Naive thymus-derived CD4-positive, alpha-beta T cell (primary cell): Measurements from ENCODE around the gene PARM1. TPM values are rescaled to one million over a fixed set of nuclear protein-coding genes. Genes with fewer than 3 reads are reported as not detected.
"Not testable (repeated sequence)": the region's sequence is repeated elsewhere in the genome, so short reads cannot be mapped to it uniquely, and the experiment has no call there.

Source experiments
- ATAC-seq: fragments of 150-1000 bp; cut with Tn5 transposase; 2 replicates; pipeline ENCODE4 v1.10.0; 2021; ENCODE audit warnings: mild to moderate bottlenecking, moderate library complexity
- CTCF ChIA-PET: fragments of 350-600 bp; sonication (Branson Sonifier 250); formaldehyde crosslinking; loops from one replicate; lab custom pipeline; 2021; ENCODE audit warnings: antibody characterized with exemption; lab: Charles Lee
- POLR2A ChIA-PET: fragments of 350-600 bp; sonication (Branson Sonifier 250); formaldehyde crosslinking; loops from one replicate; lab custom pipeline; 2021; ENCODE audit warnings: antibody characterized with exemption, inconsistent platforms; lab: Charles Lee
- DNase-seq, 9 donors: peaks; one replicate each; pipeline versions ENCODE4 v3.0.0 to v3.0.0-alpha.2; 2020 to 2022; ENCODE audit warnings: mixed read lengths in 1 of 9
- H3K27ac ChIP-seq: one replicate; pipeline ENCODE4 v1.7.0; 2013; ENCODE audit warnings: mild to moderate bottlenecking, low read depth, low read length, moderate library complexity
- H3K27me3 ChIP-seq, 2 donors: one replicate each; pipeline ENCODE4 v1.7.0; 2013; ENCODE audit warnings: low read length in 2 of 2, mild to moderate bottlenecking in 2 of 2, moderate library complexity in 2 of 2; ENCODE audit not compliant: control insufficient read depth in 2 of 2, insufficient read depth in 2 of 2
- H3K36me3 ChIP-seq, 3 experiments: 1 replicate in 2 of 3; 2 replicates in 1 of 3; pipeline ENCODE4 v1.7.0; 2013; ENCODE audit warnings: low read length in 3 of 3, mild to moderate bottlenecking in 3 of 3, moderate library complexity in 1 of 3; ENCODE audit not compliant: insufficient read depth in 3 of 3, control insufficient read depth in 2 of 3
- H3K4me1 ChIP-seq, 2 donors: one replicate each; pipeline ENCODE4 v1.7.0; 2013; ENCODE audit warnings: low read length in 2 of 2, mild to moderate bottlenecking in 2 of 2, moderate library complexity in 1 of 2; ENCODE audit not compliant: control insufficient read depth in 2 of 2, insufficient read depth in 2 of 2
- H3K4me3 ChIP-seq: 2 replicates; pipeline ENCODE4 v1.7.0; 2013; ENCODE audit warnings: mild to moderate bottlenecking, low read length
- H3K9me3 ChIP-seq, 3 experiments: 1 replicate in 2 of 3; 2 replicates in 1 of 3; pipeline ENCODE4 v1.7.0; 2013; ENCODE audit warnings: low read length in 3 of 3; ENCODE audit not compliant: control insufficient read depth in 2 of 3
- H3K27ac Mint-ChIP-seq, 9 donors: one replicate each; pipeline ENCODE4 v1.8.0; 2020 to 2022; ENCODE audit warnings: mixed read lengths in 9 of 9, mild to moderate bottlenecking in 8 of 9, moderate library complexity in 5 of 9, inconsistent platforms in 2 of 9
- H3K27me3 Mint-ChIP-seq, 5 donors: one replicate each; pipeline ENCODE4 v1.8.0; 2021 to 2022; ENCODE audit warnings: mixed read lengths in 5 of 5, mild to moderate bottlenecking in 1 of 5
- H3K36me3 Mint-ChIP-seq, 5 donors: one replicate each; pipeline ENCODE4 v1.8.0; 2020 to 2022; ENCODE audit warnings: mixed read lengths in 5 of 5, mild to moderate bottlenecking in 3 of 5, inconsistent platforms in 1 of 5
- H3K4me1 Mint-ChIP-seq, 7 donors: one replicate each; pipeline ENCODE4 v1.8.0; 2020 to 2022; ENCODE audit warnings: mixed read lengths in 7 of 7, mild to moderate bottlenecking in 3 of 7, inconsistent platforms in 1 of 7
- H3K4me3 Mint-ChIP-seq, 10 donors: one replicate each; pipeline ENCODE4 v1.8.0; 2020 to 2022; ENCODE audit warnings: mild to moderate bottlenecking in 10 of 10, mixed read lengths in 10 of 10, moderate library complexity in 6 of 10, inconsistent platforms in 2 of 10
- H3K9me3 Mint-ChIP-seq, 11 donors: one replicate each; pipeline ENCODE4 v1.8.0; 2020 to 2022; ENCODE audit warnings: mixed read lengths in 11 of 11, mild to moderate bottlenecking in 4 of 11, inconsistent platforms in 1 of 11, moderate library complexity in 1 of 11
- intact Hi-C, 2 donors: fragments of 100-400 bp; cut with micrococcal nuclease; formaldehyde crosslinking; loops; one replicate each; pipeline ENCODE4 v1.15.1; 2023
- polyA plus RNA-seq, 2 donors: library from polyadenylated mRNA; unstranded; fragments of 300-500 nt; fragmentation: Illumina TruSeq; gene quantifications; one replicate each; pipeline ENCODE4 v1.2.3, GENCODE V29; 2021
- total RNA-seq, 6 experiments: library from RNA in 5 of 6; stranded (reverse) in 5 of 6; gene quantifications; 1 replicate in 5 of 6; 2 replicates in 1 of 6; pipeline ENCODE4 v1.2.3 and lab custom pipeline; 2021 to 2026

Gene PARM1
- total and polyA plus RNA-seq, 7 experiments from 2014 or later: 0.03 to 0.91 (median 0.26) TPM; not detected in 3

- no peak overlapping the region for H3K4me3 Mint-ChIP-seq
- H3K36me3 Mint-ChIP-seq: peaks cover 0 to 13% (median 0%) of the 10 kb centered on the region in 5 donors
- H3K4me1 Mint-ChIP-seq: no peaks in the 10 kb centered on the region
- Histone ChIP-seq H3K27ac (no peak overlapping the region), H3K9me3 (no peaks in the 10 kb centered on the region), H3K4me3 (no peak overlapping the region), H3K36me3 (no peaks in the 10 kb centered on the region), H3K4me1 (no peaks in the 10 kb centered on the region), H3K27me3 (no peaks in the 10 kb centered on the region)
- DNase-seq (no peak), ATAC-seq (no peak)
- POLR2A ChIA-PET: no interaction called here
- intact Hi-C loops: no loop called here
- peaks cover 4 to 43% (median 15%) of the 10 kb centered on the region in 11 donors for H3K9me3 Mint-ChIP-seq
- H3K27me3 Mint-ChIP-seq: peaks cover 0 to 13% (median 7%) of the 10 kb centered on the region in 5 donors
- CTCF ChIA-PET: no interaction called here
- no peak overlapping the region for H3K27ac Mint-ChIP-seq
These were observed 42.2 kb downstream of the PARM1 start for GRCh38 chr4:74975082-74975481.

- ATAC-seq: no peak
- intact Hi-C loops: no loop called here
These were observed 43.2 kb downstream of the PARM1 start for GRCh38 chr4:74975848-74976824.

DNA sequence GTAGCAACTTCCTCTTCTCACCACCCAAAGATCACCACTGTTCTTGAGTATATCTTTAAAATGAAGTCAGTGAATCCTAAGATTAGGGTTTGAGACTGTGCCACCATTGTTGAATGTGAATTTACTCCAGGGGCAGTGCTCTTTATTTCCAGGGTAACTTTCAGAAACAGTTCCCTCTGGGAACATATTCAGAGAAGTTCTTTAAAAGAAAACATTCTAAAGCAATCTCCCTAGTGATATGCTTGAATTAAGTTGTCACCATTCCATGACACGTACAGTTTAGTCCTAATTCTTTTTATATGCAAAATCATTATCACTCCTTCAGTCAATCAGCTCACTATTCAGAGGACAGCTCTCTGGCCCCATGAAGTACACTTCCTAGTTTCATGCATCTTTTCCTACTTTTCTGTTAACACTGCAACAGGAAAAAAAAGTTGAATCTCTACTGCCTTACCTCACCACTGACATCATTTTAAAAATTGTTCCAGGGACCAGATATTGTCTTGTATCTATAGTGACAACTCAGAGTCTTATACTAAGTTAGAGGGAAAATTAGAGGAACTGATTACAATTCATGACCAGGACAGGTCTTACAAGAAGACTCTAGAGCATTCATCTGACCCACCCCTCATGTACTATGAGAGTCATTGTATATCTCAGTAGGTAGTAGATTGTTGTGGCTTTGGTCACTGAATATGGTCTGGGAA is 49.8 kb downstream of the PARM1 start:
- peaks cover 0 to 23% (median 10%) of the 10 kb centered on the region in 11 donors for H3K9me3 Mint-ChIP-seq
- POLR2A ChIA-PET: no interaction called here
- Histone ChIP-seq H3K27ac (no peak overlapping the region), H3K36me3 (no peaks in the 10 kb centered on the region), H3K27me3 (no peaks in the 10 kb centered on the region), H3K9me3 (no peaks in the 10 kb centered on the region), H3K4me1 (no peaks in the 10 kb centered on the region), H3K4me3 (no peak overlapping the region)
- no peak overlapping the region for H3K4me3 Mint-ChIP-seq
- peaks cover 0 to under 1% (median 0%) of the 10 kb centered on the region in 5 donors for H3K27me3 Mint-ChIP-seq
- ATAC-seq: no peak
- no peaks in the 10 kb centered on the region for H3K4me1 Mint-ChIP-seq
- intact Hi-C loops: no loop called here
- H3K27ac Mint-ChIP-seq: no peak overlapping the region
- CTCF ChIA-PET: no interaction called here
- no peak for DNase-seq
- peaks cover 0 to 5% (median 0%) of the 10 kb centered on the region in 5 donors for H3K36me3 Mint-ChIP-seq

More at GRCh38 chr4:74975848-74976824, 43.2 kb downstream of the PARM1 start:
- H3K4me1 ChIP-seq: no peaks in the 10 kb centered on the region
- peaks cover 0 to 13% (median 0%) of the 10 kb centered on the region in 5 donors for H3K36me3 Mint-ChIP-seq
- no peaks in the 10 kb centered on the region for H3K36me3 ChIP-seq
- no peak overlapping the region for H3K4me3 ChIP-seq
- H3K4me3 Mint-ChIP-seq: no peak overlapping the region
- H3K27me3 Mint-ChIP-seq: peaks cover 0 to 11% (median 7%) of the 10 kb centered on the region in 5 donors
- ChIA-PET CTCF (no interaction called here), POLR2A (no interaction called here)
- no peaks in the 10 kb centered on the region for H3K9me3 ChIP-seq
- H3K27me3 ChIP-seq: no peaks in the 10 kb centered on the region
- no peak overlapping the region for H3K27ac ChIP-seq
- H3K27ac Mint-ChIP-seq: no peak overlapping the region
- H3K4me1 Mint-ChIP-seq: no peaks in the 10 kb centered on the region
- no peak for DNase-seq
- H3K9me3 Mint-ChIP-seq: peaks cover 4 to 43% (median 17%) of the 10 kb centered on the region in 11 donors

GRCh38 chr4:74983253-74983635 is 50.3 kb downstream of the PARM1 start:
- H3K4me1 ChIP-seq: no peaks in the 10 kb centered on the region
- H3K36me3 ChIP-seq: no peaks in the 10 kb centered on the region
- Mint-ChIP-seq H3K9me3 (peaks cover 0 to 18% (median 9%) of the 10 kb centered on the region in 11 donors), H3K27ac (no peak overlapping the region), H3K4me1 (no peaks in the 10 kb centered on the region), H3K4me3 (no peak overlapping the region), H3K36me3 (peaks cover 0 to 5% (median 0%) of the 10 kb centered on the region in 5 donors), H3K27me3 (peaks cover 0 to 6% (median 3%) of the 10 kb centered on the region in 5 donors)
- no peak for DNase-seq
- H3K9me3 ChIP-seq: no peaks in the 10 kb centered on the region
- ChIA-PET CTCF (no interaction called here), POLR2A (no interaction called here)
- intact Hi-C loops: no loop called here
- ATAC-seq: no peak
- no peak overlapping the region for H3K27ac ChIP-seq
- H3K4me3 ChIP-seq: no peak overlapping the region
- no peaks in the 10 kb centered on the region for H3K27me3 ChIP-seq

- ATAC-seq: no peak
- Mint-ChIP-seq H3K4me1 (no peaks in the 10 kb centered on the region), H3K9me3 (peaks cover 0 to 12% (median 0%) of the 10 kb centered on the region in 11 donors), H3K27ac (no peak overlapping the region), H3K4me3 (no peak overlapping the region), H3K27me3 (peaks cover 0 to 17% (median 9%) of the 10 kb centered on the region in 5 donors), H3K36me3 (no peaks in the 10 kb centered on the region)
- no peak for DNase-seq
- H3K4me3 ChIP-seq: no peak overlapping the region
- H3K4me1 ChIP-seq: no peaks in the 10 kb centered on the region
- no peak overlapping the region for H3K27ac ChIP-seq
- H3K9me3 ChIP-seq: no peaks in the 10 kb centered on the region
- ChIA-PET CTCF (no interaction called here), POLR2A (no interaction called here)
- no peaks in the 10 kb centered on the region for H3K27me3 ChIP-seq
- intact Hi-C loops: no loop called here
- no peaks in the 10 kb centered on the region for H3K36me3 ChIP-seq
These were observed 57.5 kb downstream of the PARM1 start for GRCh38 chr4:74990276-74990875.

- H3K36me3 ChIP-seq, H3K27me3 ChIP-seq, H3K27me3 Mint-ChIP-seq, H3K9me3 Mint-ChIP-seq, H3K4me1 Mint-ChIP-seq, H3K27ac ChIP-seq, POLR2A ChIA-PET, H3K36me3 Mint-ChIP-seq, intact Hi-C loops, H3K4me1 ChIP-seq, H3K9me3 ChIP-seq, ATAC-seq, H3K27ac Mint-ChIP-seq, CTCF ChIA-PET, H3K4me3 ChIP-seq, DNase-seq, H3K4me3 Mint-ChIP-seq: not testable (repeated sequence)
These were observed 61.5 kb downstream of the PARM1 start for GRCh38 chr4:74994436-74994835.
